Hair follicle dermal papilla cell (primary cell): ENCODE data around the gene APOLD1. TPM values are rescaled to one million over a fixed set of nuclear protein-coding genes. Genes with fewer than 3 reads are reported as not detected.

Experiments
- small RNA-seq: library from RNA; depleted of rRNA; stranded (forward); fragments of <200 nt; gene quantifications from one replicate; pipeline ENCODE3, GENCODE V24; 2012
- total RNA-seq: library from RNA; depleted of rRNA; stranded (reverse); fragments of >200 nt; gene quantifications from 2 replicates; pipeline ENCODE4 v1.2.3, GENCODE V29; 2012

The APOLD1 gene, protein sequence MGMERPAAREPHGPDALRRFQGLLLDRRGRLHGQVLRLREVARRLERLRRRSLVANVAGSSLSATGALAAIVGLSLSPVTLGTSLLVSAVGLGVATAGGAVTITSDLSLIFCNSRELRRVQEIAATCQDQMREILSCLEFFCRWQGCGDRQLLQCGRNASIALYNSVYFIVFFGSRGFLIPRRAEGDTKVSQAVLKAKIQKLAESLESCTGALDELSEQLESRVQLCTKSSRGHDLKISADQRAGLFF
- total RNA-seq, result 4.5 and 5.1 TPM in 2 replicates

DNA sequence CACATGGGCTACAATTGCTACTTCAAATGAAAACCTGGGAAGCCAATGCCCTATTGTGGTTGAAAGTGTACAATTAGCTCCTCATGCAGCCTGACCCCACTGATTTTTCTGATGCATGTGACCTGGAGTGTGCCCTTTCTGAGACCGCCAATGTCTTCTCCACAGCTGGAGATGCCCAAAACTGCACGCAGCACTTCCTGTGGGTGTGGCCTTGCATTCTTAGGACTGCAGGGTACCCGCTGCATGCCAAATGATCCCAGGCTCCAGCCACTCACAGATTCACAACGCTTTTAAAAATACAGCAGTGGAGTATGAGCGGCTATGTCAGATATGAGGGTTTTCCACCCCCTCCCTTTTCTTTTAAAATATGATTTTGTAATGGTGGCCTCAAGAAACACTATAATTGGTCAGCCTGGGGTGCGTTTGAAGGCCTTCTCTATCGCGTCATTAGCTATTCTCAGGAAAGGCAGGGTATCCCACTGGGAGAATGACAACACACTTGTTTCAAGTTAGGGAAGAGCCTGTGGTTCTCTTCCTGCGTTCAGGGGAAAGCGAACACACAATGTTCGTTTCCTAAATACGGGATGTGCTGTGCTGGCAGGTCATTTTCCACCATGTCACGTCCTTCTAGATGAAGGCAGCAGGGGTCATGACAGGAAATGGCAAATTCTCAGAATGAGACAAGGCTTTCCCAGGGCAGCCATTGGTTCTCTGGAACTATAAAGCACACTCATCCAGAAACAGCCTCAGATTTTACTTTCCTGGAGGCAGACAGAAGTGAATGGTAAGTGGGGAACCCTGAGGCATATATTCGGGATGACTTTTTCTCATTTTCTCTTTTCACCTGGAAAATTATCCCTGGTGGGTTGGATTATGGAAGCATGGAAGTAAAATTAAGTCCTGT is at the start of gene APOLD1:
Gene APOLD1 (plus strand): TSS at position 749 of the 904 bp plus-strand sequence. CDS start 33 bp downstream, at position 782.

DNA sequence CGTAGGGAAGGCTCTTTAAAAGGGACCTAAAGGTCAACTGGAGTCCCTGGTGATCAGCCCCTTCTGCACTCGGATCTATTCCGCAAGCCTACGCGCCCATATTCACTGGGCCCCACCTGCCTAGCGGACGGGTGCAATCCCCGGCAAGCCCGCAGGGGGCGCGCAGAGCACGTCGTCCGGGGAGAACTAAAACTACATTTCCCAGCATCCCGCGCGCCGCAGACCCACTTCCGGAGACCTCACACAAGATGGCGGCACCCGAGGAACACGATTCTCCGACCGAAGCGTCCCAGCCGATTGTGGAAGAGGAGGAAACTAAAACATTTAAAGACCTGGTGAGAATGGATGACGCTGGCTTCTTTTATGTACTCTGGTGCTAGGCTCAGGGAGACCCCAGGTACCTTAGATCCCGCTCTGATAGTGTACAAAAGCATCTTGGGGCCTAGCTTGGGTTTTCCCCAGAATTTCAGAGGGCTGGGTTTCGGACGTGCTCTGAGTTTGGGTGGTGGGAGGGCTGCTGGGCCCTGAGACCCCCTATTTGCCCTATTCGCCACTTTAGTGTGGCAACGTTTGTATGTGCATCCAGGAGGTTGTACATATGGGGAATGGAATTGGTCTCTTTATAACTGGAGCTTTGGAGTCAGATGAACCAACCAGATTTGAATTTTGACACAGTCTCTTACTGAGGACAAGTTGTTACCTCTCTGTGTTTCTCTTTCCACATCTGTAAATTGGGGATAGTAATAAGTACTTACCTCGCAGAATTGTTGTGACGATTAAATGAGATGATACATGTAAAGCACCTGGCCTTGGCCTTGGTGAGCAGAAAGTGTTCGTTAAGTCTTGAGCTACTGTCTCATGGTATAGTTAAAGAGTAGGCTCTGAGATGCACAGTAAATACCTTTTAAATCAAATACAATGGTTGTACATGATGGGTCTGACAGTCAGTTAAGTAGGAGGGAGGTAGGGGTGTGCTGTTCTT is 28.0 kb downstream of the APOLD1 start, which contains the start of gene DDX47:
Gene DDX47 (plus strand): TSS at position 227 of the 982 bp plus-strand sequence. CDS start 22 bp downstream, at position 249.

Small RNA genes within 50 kb of the gene (small RNA-seq; reads per million reads assigned to genes)
- not detected for gene AC007215.1
- not detected for gene MIR613

Other genes with a start within 250 kb of the APOLD1 start
- gene DUSP16, start 222.8 kb upstream of the APOLD1 start, total RNA-seq, result 6.2 and 6.3 TPM in 2 replicates
- 42.6 and 43.0 TPM in 2 replicates for gene CREBL2, start 173.8 kb upstream of the APOLD1 start, total RNA-seq
- 0.24 and 0.32 TPM in 2 replicates for gene GPR19, start 89.5 kb upstream of the APOLD1 start, total RNA-seq
- gene CDKN1B, start 68.3 kb upstream of the APOLD1 start, total RNA-seq, result 33.3 and 48.2 TPM in 2 replicates
- gene DDX47, start 27.7 kb downstream of the APOLD1 start, total RNA-seq, result 55.7 and 59.3 TPM in 2 replicates
- gene GPRC5A, start 105.9 kb downstream of the APOLD1 start, total RNA-seq, result 0.32 and 1.2 TPM in 2 replicates
- gene GPRC5D, start 166.5 kb downstream of the APOLD1 start, total RNA-seq, result not detected in 2 replicates
- gene HEBP1, start 214.6 kb downstream of the APOLD1 start, total RNA-seq, result 13.6 and 15.3 TPM in 2 replicates